Stimulated activated CD4-positive, alpha-beta T cell treated with anti-CD3 and anti-CD28 coated beads, Interleukin-12 subunit alpha, Interleukin-12 subunit beta, amount 100 ng/mL, for 4 hours (primary cell): ENCODE data around the gene TSPAN17.
"Not testable (repeated sequence)": the region's sequence is repeated elsewhere in the genome, so short reads cannot be mapped to it uniquely, and the experiment has no call there.

Experiments
- DNase-seq: peaks from one replicate; pipeline ENCODE4 v3.0.0-alpha.2; 2020

Gene TSPAN17

GRCh38 chr5:176687247-176687646, 40.0 kb downstream of the TSPAN17 start:
- no peak for DNase-seq

GRCh38 chr5:176687881-176688280, 40.6 kb downstream of the TSPAN17 start:
- DNase-seq: no peak

- no peak for DNase-seq
Measured at GRCh38 chr5:176690911-176691310, 43.6 kb downstream of the TSPAN17 start.

GRCh38 chr5:176691524-176691923, 44.2 kb downstream of the TSPAN17 start:
- DNase-seq: no peak

- DNase-seq: no peak
Measured at GRCh38 chr5:176692326-176692725, 45.0 kb downstream of the TSPAN17 start.

- no peak for DNase-seq
Measured at GRCh38 chr5:176692839-176693476, 45.7 kb downstream of the TSPAN17 start.

GRCh38 chr5:176693477-176693851, 46.2 kb downstream of the TSPAN17 start:
- no peak for DNase-seq

GRCh38 chr5:176694146-176694545, 46.9 kb downstream of the TSPAN17 start:
- no peak for DNase-seq

- DNase-seq: no peak
Measured at GRCh38 chr5:176694631-176695030, 47.3 kb downstream of the TSPAN17 start.

- DNase-seq: no peak
Measured at GRCh38 chr5:176695073-176695472, 47.8 kb downstream of the TSPAN17 start.

GRCh38 chr5:176697267-176697933, 50.1 kb downstream of the TSPAN17 start:
- no peak for DNase-seq

- DNase-seq: no peak
Measured at GRCh38 chr5:176697934-176698538, 50.8 kb downstream of the TSPAN17 start.

GRCh38 chr5:176699446-176699845, 52.2 kb downstream of the TSPAN17 start:
- DNase-seq: not testable (repeated sequence)

GRCh38 chr5:176700239-176700847, 53.1 kb downstream of the TSPAN17 start:
- DNase-seq: no peak

- no peak for DNase-seq
Measured at GRCh38 chr5:176702671-176703641, 55.7 kb downstream of the TSPAN17 start.

GRCh38 chr5:176703857-176704256, 56.6 kb downstream of the TSPAN17 start:
- no peak for DNase-seq

- DNase-seq: no peak
Measured at GRCh38 chr5:176704355-176704754, 57.1 kb downstream of the TSPAN17 start.

- no peak for DNase-seq
Measured at GRCh38 chr5:176704817-176705216, 57.5 kb downstream of the TSPAN17 start.
